IgD-negative memory B cell (primary cell): Measurements from ENCODE around the gene SLAMF7. TPM values are rescaled to one million over a fixed set of nuclear protein-coding genes. Genes with fewer than 3 reads are reported as not detected.
"Not testable (repeated sequence)": the region's sequence is repeated elsewhere in the genome, so short reads cannot be mapped to it uniquely, and the experiment has no call there.

Experiments used
- H3K27ac Mint-ChIP-seq, 3 donors: one replicate each; pipeline ENCODE4 v1.8.0; 2020 to 2022; ENCODE audit warnings: mild to moderate bottlenecking in 3 of 3, mixed read lengths in 3 of 3, moderate library complexity in 1 of 3
- H3K27me3 Mint-ChIP-seq: one replicate; pipeline ENCODE4 v1.8.0; 2021; ENCODE audit warnings: mixed read lengths
- H3K36me3 Mint-ChIP-seq: one replicate; pipeline ENCODE4 v1.8.0; 2020; ENCODE audit warnings: mild to moderate bottlenecking, mixed read lengths
- H3K4me1 Mint-ChIP-seq, 3 donors: one replicate each; pipeline ENCODE4 v1.8.0; 2020 to 2022; ENCODE audit warnings: mixed read lengths in 3 of 3, mild to moderate bottlenecking in 1 of 3
- H3K4me3 Mint-ChIP-seq, 4 donors: one replicate each; pipeline ENCODE4 v1.8.0; 2020 to 2022; ENCODE audit warnings: mild to moderate bottlenecking in 4 of 4, mixed read lengths in 4 of 4, moderate library complexity in 3 of 4
- H3K9me3 Mint-ChIP-seq, 3 donors: one replicate each; pipeline ENCODE4 v1.8.0; 2020 to 2021; ENCODE audit warnings: mixed read lengths in 3 of 3, mild to moderate bottlenecking in 1 of 3
- polyA plus RNA-seq: library from polyadenylated mRNA; unstranded; fragments of 300-500 nt; fragmentation: Illumina TruSeq; gene quantifications from one replicate; pipeline ENCODE4 v1.2.3, GENCODE V29; 2021

The SLAMF7 gene
- polyA plus RNA-seq, 1 donor from 2014 or later: 26.8 TPM

DNA sequence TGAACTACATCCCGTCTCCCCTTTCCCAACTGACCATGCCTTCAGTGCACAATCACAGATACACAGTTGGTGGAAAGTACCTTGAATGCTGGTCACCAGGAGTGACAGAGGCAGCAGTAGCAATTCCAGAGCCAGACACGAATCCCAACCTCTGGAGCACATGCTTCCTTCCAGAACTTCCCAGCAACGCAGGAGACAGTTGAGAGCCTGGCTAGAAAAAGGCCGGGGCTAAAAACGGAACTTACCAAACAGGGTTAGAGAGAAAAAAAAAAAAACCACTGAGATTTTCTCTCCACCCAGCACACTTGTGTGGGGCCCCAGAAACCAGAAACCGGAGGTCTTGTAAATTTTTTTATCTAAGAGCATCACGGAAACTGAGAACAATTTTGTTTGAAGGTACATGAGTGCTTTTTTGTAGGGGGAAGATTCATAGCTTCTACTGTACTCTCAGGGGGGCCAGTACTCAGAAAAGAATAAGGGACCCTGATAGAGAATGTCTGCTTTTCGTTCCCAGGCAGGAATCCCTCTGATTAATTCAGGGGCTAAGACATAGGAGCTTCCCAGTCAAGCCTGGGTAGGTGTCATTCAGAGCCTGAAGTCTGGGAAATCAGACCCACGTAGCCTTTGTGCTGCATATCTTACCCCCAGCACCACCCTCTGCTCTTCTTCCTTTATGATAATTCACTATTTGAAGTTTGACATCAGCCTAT is 27.3 kb upstream of the SLAMF7 start, which contains the start of gene CD48:
Gene CD48 (minus strand): TSS at position 221 of the 710 bp plus-strand sequence. CDS start 59 bp downstream, at position 162.
- Mint-ChIP-seq H3K27me3 (no peaks in the 10 kb centered on the region), H3K36me3 (no peaks in the 10 kb centered on the region), H3K9me3 (no peaks in the 10 kb centered on the region), H3K4me3 (peak within 1 kb of the TSS in 1 of 4 donors; percentile 80), H3K27ac (peak within 1 kb of the TSS in 1 of 3 donors; percentile 90), H3K4me1 (peaks cover 17 to 22% (median 18%) of the 10 kb centered on the region in 3 donors)

DNA sequence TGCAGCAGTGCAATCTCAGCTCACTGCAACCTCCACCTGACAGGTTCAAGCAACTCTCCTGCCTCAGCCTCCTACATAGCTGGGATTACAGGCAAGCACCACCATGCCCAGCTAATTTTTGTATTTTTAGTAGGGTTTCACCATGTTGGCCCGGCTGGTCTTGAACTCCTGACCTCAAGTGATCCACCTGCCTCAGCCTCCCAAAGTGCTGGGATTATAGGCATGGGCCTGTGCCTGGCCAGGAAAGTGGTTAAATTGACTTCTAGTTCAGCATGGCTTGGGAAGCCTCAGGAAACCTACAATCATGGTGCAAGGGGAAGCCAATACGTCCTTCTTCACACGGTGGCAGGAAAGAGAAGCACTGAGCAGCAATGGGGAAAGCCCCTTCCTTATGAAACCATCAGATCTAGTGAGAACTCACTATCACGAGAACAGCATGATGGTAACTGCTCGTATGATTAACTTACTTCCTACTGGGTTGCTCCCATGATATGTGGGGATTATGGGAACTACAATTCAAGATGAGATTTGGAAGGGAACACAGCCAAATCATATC is 26.4 kb upstream of the SLAMF7 start:
- H3K27me3 Mint-ChIP-seq, H3K9me3 Mint-ChIP-seq, H3K36me3 Mint-ChIP-seq: not testable (repeated sequence)
- Mint-ChIP-seq H3K4me1 (peaks cover 17 to 22% (median 18%) of the 10 kb centered on the region in 3 donors), H3K27ac (peak overlapping the region in 1 of 3 donors; percentile 90), H3K4me3 (peak overlapping the region in 1 of 4 donors; percentile 80)

DNA sequence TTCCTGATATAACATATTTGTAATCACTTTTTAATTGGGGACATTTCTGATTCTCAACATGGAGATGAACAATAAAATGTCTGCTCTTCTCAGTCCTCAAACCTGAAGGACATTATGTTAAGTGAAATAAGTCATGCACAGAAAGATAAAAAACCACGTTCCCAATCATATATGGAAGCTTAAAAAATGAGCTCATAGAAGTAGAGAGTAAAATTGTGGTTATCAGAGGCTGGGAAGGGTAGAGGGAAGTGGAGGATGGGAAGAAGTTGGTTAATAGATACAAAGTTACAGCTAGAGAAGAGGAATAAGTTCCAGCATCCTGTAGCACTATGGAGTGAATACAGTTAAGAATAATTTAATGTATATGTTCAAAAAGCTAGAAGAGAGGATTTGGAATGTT is 25.9 kb upstream of the SLAMF7 start:
- peak overlapping the region in 1 of 3 donors; percentile 90 for H3K27ac Mint-ChIP-seq
- H3K36me3 Mint-ChIP-seq: no peaks in the 10 kb centered on the region
- peaks cover 17 to 22% (median 18%) of the 10 kb centered on the region in 3 donors for H3K4me1 Mint-ChIP-seq
- peak overlapping the region in 1 of 4 donors; percentile 80 for H3K4me3 Mint-ChIP-seq
- H3K27me3 Mint-ChIP-seq: no peaks in the 10 kb centered on the region
- H3K9me3 Mint-ChIP-seq: no peaks in the 10 kb centered on the region

DNA sequence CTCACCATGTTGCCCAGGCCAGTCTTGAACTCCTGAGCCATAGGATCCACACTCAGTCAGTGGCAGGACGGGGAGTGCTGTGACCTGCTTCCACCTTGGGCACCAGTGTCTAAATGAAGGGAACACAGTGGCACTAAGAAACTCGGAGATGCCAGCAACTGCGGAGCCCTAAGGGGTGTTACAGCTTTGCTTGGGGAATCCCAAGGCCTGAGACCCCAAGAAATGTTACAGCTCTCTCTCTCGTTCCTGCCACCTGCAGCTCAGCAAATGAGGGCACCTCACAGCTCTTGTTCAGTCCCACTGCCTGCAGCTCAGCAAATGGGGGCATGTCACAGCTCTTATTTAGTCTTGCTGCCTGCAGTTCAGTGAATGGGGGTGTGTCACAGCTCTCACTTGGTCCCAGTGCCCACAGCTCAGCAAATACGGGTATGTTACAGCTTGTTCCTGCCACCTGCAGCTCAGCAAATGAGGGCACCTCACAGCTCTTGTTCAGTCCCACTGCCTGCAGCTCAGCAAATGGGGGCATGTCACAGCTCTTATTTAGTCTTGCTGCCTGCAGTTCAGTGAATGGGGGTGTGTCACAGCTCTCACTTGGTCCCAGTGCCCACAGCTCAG is 24.9 kb upstream of the SLAMF7 start:
- not testable (repeated sequence) for H3K36me3 Mint-ChIP-seq, H3K4me3 Mint-ChIP-seq, H3K27ac Mint-ChIP-seq, H3K9me3 Mint-ChIP-seq, H3K27me3 Mint-ChIP-seq
- peaks cover 17 to 22% (median 18%) of the 10 kb centered on the region in 3 donors for H3K4me1 Mint-ChIP-seq

DNA sequence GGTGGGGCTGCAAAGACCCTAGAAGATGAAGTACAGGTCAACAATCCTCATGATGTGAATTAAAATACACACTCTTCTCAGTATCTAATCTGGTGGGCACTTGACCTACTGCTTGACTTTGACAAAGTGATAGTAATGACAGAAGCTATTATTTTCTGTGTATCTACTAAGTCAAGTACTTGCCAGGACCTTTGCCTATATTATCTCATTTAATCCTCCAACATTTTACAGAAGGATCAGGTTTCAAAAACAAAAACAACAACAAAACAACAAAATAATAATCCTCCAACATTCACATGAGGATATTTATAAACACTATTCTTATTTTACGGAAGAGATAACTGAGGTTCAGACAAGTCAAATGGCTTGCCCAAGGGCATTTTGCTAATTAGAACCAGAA is 23.0 kb upstream of the SLAMF7 start:
- Mint-ChIP-seq H3K27me3 (peaks cover 1% of the 10 kb centered on the region), H3K36me3 (no peaks in the 10 kb centered on the region), H3K4me3 (no peak overlapping the region), H3K27ac (no peak overlapping the region), H3K4me1 (peaks cover 16 to 24% (median 18%) of the 10 kb centered on the region in 3 donors), H3K9me3 (no peaks in the 10 kb centered on the region)

DNA sequence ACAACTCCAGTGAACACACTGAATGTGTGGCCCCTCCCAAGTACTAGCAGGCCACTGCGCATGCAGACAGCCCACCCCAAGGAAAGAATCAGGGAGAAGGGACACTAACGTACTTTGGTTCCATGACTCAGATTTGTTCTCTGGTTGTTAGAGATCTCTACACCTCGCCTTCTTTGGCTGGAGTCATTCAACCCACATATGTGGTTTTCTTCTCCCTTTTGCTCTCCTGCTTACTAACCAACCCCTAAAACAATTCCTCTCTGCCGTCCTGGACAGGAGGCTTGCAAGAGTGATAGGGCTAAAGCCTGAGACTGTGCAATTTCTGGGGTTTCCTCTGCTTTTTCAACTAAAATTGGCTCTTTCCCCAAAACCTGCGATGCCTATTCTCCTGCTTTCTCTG is 21.7 kb upstream of the SLAMF7 start:
- H3K9me3 Mint-ChIP-seq: no peaks in the 10 kb centered on the region
- H3K36me3 Mint-ChIP-seq: no peaks in the 10 kb centered on the region
- peaks cover 10 to 17% (median 12%) of the 10 kb centered on the region in 3 donors for H3K4me1 Mint-ChIP-seq
- H3K4me3 Mint-ChIP-seq: no peak overlapping the region
- peaks cover 1% of the 10 kb centered on the region for H3K27me3 Mint-ChIP-seq
- H3K27ac Mint-ChIP-seq: peak overlapping the region in 1 of 3 donors; percentile 54

DNA sequence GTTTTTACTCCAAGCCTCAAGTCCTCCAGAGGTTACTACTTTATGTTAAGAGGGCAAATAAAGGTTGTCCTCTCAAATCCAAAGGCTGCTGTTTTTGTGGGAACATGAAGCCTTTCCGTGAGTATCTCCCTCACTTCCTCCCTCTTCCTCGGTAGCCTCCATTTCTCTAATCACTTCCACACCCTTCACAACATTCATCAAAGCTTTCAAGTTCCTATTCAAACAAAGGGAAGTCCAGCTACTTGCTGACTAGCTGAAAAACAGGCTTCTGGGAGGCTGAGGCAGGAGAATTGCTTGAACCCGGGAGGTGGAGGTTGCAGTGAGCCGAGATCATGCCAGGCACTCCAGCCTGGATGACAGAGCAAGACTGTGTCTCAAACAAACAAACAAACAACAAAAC is 20.8 kb upstream of the SLAMF7 start:
- H3K36me3 Mint-ChIP-seq: no peaks in the 10 kb centered on the region
- H3K4me1 Mint-ChIP-seq: peaks cover 3 to 9% (median 5%) of the 10 kb centered on the region in 3 donors
- no peak overlapping the region for H3K27ac Mint-ChIP-seq
- no peaks in the 10 kb centered on the region for H3K9me3 Mint-ChIP-seq
- H3K4me3 Mint-ChIP-seq: no peak overlapping the region
- peaks cover 1% of the 10 kb centered on the region for H3K27me3 Mint-ChIP-seq

DNA sequence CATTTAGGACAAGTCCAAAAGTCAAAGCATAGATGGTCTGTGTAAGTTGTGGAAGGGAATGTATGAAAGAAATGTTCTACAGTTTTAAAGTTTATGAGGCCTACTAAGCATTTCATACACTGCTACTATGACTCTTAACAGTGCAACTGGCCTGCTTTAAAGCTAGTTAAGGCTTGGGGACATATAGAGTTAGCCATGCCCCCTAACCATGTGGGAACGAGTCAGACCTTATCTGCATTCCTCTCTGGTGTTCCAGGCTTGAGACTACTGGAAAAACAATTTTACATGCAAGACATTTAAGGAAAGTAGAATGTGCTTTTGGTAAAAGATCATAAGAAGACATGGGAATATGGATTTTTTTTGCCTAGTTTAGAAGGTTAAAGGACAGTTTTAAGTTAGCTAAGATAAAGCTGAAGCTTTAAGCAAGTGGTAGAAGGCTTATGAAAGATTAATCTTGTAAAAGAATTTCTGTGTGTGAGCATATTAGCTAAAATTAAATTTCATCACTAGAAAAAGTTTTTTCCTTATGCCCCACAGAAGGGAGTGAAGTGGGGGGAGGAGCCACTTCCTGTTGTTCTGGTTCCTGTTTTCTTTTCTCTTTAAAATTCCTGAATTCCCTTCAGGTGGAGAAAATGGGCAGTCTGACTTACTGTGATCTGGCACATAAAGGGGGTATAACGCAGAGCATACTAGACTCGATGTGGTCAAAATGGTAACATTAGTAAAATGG is 18.5 kb upstream of the SLAMF7 start:
- peaks cover 3 to 7% (median 4%) of the 10 kb centered on the region in 3 donors for H3K4me1 Mint-ChIP-seq
- H3K27ac Mint-ChIP-seq: peak overlapping the region in 1 of 3 donors; percentile 1
- H3K27me3 Mint-ChIP-seq: peaks cover 1% of the 10 kb centered on the region
- H3K4me3 Mint-ChIP-seq: no peak overlapping the region
- H3K9me3 Mint-ChIP-seq: no peaks in the 10 kb centered on the region
- no peaks in the 10 kb centered on the region for H3K36me3 Mint-ChIP-seq

DNA sequence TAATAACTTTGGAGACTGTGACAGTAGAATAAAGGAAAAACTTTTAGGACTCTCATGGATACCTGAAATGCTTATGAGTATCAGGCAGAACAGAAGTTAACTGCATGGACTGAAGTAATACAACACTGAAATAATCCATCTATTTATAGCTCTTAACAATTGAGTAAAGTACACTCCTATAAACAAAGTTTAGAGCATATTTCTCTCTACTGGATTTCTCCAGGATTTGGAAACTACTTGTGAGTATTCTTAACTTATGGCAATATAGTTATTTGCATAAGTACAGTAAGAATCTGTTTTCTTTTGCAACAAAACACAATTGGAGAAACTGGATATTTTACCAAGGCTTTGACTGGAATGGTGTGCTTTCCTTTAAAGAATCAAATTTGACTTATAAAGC is 17.6 kb upstream of the SLAMF7 start:
- no peaks in the 10 kb centered on the region for H3K36me3 Mint-ChIP-seq
- H3K27me3 Mint-ChIP-seq: peaks cover 1% of the 10 kb centered on the region
- H3K27ac Mint-ChIP-seq: no peak overlapping the region
- H3K4me1 Mint-ChIP-seq: peaks cover 3 to 7% (median 4%) of the 10 kb centered on the region in 3 donors
- no peaks in the 10 kb centered on the region for H3K9me3 Mint-ChIP-seq
- H3K4me3 Mint-ChIP-seq: no peak overlapping the region

DNA sequence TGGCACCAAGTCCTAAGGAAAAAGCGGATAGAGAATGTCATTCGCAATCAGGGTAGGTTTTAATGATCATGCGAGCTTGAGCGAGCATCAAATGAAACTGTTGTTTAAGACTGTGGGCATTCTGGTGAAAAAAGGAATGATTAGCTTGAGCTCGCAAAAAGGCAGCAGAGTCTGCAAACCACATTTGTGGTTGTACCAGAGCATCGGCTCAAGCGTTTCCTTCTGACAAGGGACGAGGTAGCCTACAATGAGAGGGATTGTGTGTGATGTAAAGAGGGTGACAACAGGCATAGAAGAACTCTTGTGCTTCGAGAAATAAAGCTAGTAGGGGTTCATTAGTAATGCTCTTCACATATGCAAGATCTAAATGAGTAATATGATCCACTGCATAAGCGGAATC is 16.3 kb upstream of the SLAMF7 start:
- peaks cover 1% of the 10 kb centered on the region for H3K27me3 Mint-ChIP-seq
- H3K4me3 Mint-ChIP-seq: peak overlapping the region in 1 of 4 donors; percentile 3
- H3K36me3 Mint-ChIP-seq: no peaks in the 10 kb centered on the region
- peak overlapping the region in 1 of 3 donors; percentile 11 for H3K27ac Mint-ChIP-seq
- peaks cover 3 to 7% (median 4%) of the 10 kb centered on the region in 3 donors for H3K4me1 Mint-ChIP-seq
- H3K9me3 Mint-ChIP-seq: no peaks in the 10 kb centered on the region

DNA sequence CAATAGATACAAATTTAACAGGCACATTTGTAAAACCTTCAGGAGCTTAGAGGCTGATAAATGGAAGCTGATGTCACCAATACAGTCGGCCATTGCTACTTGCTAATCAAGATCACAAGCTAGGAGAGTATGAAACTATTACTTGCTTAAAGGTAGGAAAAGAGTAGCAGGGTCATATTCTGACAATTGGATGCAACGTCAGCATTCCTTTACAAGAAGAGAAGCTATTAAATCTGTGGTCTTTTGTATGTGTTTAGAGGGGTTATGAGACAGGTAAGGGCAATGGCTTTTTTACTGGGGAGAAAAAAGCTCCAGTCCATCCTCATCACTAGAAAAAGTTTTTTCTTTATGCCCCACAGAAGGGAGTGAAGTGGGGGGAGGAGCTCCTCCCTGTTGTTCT is 15.7 kb upstream of the SLAMF7 start:
- no peak overlapping the region for H3K27ac Mint-ChIP-seq
- H3K9me3 Mint-ChIP-seq: no peaks in the 10 kb centered on the region
- H3K36me3 Mint-ChIP-seq: no peaks in the 10 kb centered on the region
- peaks cover 3 to 7% (median 4%) of the 10 kb centered on the region in 3 donors for H3K4me1 Mint-ChIP-seq
- no peak overlapping the region for H3K4me3 Mint-ChIP-seq
- H3K27me3 Mint-ChIP-seq: peaks cover 1% of the 10 kb centered on the region

DNA sequence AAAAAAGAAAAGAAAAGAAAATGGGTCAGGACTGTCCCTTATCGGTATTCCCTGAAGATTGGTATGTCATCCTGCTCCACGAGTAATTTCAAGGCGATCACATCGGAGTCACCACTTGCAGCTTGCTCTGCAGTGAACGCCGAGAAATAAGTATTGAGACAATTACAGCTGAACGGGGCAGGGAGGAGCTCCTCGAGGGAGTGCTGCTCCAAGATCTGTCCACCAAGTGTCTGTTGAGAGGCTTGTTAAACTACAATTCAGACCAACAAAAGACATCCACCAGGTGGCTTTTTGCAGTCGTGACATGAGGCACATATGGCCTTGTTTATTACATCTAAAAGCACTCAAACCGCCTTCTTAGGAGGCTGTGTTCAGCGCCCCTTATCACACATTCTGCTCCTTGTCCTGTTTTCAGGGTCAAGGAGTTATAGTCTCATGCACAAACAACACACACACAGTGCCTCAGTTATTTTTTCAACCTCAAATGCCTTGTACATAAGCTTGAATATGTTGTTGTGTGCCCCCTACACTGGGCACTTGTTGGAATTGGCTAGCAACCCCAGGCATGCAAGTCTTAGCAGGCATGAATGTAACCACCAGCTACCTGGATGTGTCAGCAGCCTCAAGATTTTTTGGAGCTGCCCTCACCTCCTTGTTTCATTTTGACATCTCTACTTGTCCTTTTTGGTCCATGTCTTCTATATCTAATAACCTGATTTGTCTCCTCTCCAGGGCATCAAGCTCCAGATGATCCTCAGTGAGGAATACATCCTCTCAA is 14.4 kb upstream of the SLAMF7 start:
- H3K9me3 Mint-ChIP-seq: no peaks in the 10 kb centered on the region
- H3K27me3 Mint-ChIP-seq: no peaks in the 10 kb centered on the region
- H3K4me3 Mint-ChIP-seq: no peak overlapping the region
- no peak overlapping the region for H3K27ac Mint-ChIP-seq
- no peaks in the 10 kb centered on the region for H3K36me3 Mint-ChIP-seq
- peaks cover 3 to 7% (median 4%) of the 10 kb centered on the region in 3 donors for H3K4me1 Mint-ChIP-seq

DNA sequence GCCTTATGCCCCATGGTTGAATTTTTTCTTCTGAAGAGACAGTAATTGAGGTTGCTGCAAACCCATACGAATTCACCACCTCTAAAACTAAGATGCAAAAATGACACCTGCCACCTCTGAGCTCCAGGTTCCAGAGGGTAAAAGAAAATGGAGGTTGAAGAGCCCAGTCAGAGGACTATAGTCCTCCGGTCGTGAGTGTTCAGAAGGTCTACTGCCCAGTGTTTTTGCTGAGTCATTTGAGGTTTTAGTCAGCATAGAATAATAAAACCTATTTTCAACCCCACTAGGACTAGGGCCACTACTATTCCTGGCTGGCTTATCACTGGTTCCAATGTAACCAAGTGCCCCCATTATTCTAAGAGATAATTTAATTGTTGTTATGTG is 12.9 kb upstream of the SLAMF7 start:
- H3K9me3 Mint-ChIP-seq: no peaks in the 10 kb centered on the region
- no peaks in the 10 kb centered on the region for H3K27me3 Mint-ChIP-seq
- H3K27ac Mint-ChIP-seq: no peak overlapping the region
- peak overlapping the region in 1 of 4 donors; percentile 45 for H3K4me3 Mint-ChIP-seq
- peaks cover 0 to 4% (median 4%) of the 10 kb centered on the region in 3 donors for H3K4me1 Mint-ChIP-seq
- H3K36me3 Mint-ChIP-seq: no peaks in the 10 kb centered on the region

DNA sequence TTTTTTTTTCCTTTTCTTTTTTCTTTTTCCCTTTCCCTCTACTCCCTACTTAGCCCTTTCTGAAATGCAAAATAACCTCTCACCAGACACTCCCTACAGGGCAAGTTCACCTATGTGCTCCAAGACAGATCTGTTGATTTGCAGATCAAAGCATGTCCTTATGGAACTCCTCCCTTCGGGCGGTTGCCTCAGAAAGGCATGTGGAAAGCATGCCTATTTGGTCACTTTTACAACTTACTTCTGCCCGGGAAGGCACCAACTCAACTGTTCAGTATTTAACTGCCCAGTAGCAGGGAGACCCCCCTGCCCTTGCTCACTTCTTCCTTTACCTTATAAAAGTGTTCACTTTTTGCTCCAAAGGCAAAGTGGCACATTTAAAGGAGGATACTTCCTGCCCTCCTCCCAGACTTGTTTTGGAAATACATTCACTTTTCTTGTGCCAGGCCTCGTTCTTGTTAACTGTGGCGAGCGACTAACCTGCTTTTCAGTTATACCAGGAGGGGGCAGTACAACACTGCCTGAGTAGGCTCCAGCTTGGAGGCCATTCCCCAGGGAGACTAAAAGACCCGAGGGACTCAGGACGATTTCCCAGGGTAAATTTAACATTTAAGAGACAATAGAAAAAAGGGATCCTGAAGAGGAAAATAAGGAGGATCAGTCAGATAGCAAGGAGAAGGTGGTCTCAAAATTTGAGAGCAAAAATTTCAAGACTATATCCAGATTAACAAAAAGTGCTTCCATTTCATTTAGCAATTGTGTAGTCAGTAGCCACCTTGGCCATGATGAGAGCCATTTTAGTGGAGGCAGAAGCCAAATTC is 12.3 kb upstream of the SLAMF7 start:
- Mint-ChIP-seq H3K4me1 (peaks cover 2 to 4% (median 4%) of the 10 kb centered on the region in 3 donors), H3K9me3 (no peaks in the 10 kb centered on the region), H3K36me3 (no peaks in the 10 kb centered on the region), H3K27ac (no peak overlapping the region), H3K4me3 (no peak overlapping the region), H3K27me3 (no peaks in the 10 kb centered on the region)
